Measurements from ENCODE around the gene TESPA1.
"Not testable (repeated sequence)": the region's sequence is repeated elsewhere in the genome, so short reads cannot be mapped to it uniquely, and the experiment has no call there.

TESPA1 gene

DNA sequence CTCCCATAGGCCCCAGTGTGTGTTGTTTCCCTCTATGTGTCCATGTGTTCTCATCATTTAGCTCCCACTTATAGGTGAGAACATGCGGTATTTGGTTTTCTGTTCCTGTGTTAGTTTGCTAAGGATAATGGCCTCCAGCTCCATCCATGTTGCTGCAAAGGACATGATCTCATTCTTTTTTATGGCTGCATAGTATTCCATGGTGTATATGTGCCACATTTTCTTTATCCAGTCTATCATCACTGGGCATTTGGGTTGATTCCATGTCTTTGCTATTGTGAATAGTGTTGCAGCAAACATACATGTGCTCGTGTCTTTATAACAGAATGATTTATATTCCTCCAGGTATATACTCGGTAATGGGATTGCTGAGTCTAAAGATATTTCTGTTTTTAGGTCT, 2.2 kb upstream of the TESPA1 start:
- DNase-seq, result not testable (repeated sequence)

DNA sequence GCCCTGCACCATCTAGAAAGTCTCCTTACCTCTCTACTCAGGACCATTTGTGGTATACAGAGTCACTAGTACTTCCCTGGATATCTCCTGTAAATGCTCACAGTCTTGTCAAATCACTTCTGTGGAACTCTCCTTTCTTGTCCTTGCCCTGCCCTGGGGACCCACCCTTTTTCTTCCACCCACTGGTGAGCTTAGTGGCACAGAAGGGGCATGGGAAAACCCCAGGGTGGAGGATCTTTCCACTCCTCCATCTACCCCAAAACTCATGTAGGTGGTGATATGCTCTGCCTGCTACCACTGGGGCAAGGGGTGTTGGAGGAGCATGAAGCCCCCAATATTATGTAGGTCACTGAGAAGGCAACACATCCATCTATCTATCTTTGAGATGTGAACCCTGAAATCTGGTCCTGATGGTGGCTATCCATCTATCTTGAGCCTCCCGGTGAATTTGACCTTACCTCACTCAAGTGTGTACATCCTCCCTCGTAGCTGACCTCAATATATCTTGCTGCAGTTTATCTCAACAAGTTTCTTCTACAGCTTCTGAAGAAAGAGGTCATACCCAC, 943 bp downstream of the TESPA1 start:
- DNase-seq, result no peak

DNA sequence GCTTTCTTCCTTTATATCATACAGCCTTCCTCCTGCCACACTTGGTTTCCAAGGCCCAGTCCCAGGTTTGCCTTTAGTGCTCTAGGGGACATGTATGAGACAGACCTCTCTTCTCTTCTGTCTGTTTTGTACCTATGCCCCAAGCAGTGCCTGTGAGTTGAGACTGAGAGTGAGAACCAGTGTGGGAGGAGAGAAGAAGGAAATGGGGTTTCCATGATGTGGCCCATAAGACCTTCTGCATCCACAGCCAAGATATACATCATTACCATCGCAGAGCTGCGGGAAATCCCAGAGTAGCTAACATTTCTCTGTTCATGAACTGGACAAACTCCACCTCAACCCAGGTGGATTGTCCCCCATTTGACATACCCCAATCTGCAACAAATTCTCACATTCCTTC, 2.8 kb downstream of the TESPA1 start:
- no peak for DNase-seq

DNA sequence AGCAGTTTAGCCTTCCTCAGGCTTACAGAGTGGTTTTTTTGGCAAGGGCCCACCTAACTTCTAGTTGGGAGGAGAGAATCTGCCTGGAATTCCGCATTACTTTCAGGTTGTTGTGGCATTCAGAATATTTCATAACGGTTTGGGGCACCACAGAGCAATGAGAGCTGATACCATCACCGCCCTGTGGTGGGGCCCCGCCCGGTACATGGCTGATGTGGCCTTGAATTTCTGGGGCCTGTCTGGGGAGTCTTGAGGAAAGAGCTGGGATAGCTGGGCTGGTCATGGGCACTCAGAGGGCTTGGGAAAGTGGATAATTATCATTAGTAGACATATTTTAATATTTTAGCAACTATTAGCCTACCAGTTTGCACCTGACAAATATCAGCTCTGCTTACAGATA, 4.2 kb downstream of the TESPA1 start:
- no peak for DNase-seq

DNA sequence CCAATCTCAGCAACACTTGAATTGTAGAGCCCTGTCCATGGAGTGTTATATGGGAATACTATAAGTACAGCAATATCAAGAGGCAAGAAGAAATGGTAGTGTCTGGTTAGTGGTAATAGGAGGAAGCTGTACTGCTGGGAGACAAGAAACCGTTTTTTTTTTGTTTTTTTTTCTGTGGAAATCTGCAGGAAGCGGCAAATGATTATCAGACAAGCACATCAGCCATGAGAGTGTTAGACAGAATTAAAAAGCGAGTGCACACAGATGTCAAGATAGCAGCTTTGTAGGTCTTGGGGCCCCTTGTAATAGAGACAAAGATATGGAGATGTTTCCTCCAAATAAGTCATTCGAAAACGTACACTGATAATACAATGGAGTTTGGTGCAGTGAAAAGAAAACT, 6.7 kb downstream of the TESPA1 start:
- DNase-seq, result no peak

DNA sequence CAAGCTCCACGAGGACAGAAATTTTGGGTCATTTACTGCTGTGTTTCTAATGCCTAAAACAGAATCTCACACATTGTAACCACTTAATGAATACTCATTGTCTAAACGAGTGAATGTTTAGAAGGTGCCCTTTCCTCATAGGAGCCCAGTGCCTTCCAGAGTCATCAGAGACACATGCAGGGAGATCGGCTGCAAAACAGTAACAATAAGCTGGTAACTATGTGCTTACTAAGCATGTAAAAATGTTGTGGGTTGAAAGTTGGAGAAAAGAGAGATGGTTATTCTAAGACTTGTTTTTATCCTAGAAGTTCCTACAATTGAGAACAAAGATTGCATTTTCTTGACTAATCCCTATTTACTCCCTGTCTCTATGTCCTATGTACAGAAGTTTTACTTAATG, 7.4 kb downstream of the TESPA1 start:
- no peak for DNase-seq

DNA sequence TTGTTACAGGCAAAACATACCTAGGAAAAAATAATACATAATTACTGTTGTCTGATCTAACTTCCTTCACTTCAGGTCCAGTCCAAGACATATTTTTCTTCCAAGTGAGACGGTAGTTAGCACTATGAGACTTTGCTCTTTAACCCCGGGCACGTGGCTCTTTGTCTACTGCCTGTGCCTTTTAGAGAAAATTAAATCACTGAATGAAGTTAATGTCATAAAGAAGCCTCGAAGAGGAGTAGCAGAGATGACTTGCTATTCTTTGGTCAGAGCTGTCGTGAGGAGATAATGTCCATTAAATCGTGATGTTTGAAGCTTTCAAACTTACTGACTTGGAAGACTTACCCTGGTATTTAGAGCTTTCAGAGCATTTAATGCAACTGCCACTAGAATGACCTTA, 8.7 kb downstream of the TESPA1 start:
- DNase-seq, result no peak

DNA sequence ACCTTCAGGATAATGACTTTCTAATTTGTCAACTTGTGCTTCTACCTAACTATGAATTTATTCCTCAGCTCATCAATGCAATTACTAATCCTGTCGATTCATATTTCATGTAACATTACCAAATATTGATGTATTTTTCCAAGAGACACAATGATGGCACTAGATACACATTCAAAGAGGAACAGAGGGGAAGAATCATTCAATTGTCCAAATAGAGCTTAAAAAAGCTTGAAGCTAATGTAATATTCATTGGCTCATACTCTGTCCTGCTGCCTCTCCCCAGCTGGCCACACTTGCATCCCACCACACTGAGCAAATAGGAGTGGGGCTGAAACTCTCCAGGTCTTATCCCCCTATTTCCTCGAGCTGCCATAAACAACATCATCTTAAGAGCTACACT, 9.3 kb downstream of the TESPA1 start:
- DNase-seq, result peak in 3 of 51 donors; percentile 4 to 25 (median 7)

DNA sequence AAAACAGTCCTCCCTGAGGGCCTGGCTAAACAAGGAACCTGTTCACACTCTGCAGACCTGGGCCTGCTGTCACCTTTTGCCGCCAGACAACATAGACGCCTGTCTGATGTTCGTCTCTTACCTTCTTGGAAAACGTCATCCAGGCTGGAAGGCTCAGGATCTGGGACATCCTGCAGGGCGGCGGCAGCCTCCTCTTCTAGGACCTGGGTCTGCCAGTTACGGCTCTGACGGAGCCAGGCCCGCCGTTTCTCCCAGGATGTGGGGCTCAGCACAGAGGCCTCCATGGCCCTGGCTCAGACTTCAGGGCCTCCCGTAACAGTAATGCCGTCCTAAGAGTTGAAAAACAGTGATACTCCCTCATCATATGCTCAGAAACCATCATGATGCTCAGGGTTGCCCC, 10.3 kb downstream of the TESPA1 start:
- DNase-seq, result no peak

DNA sequence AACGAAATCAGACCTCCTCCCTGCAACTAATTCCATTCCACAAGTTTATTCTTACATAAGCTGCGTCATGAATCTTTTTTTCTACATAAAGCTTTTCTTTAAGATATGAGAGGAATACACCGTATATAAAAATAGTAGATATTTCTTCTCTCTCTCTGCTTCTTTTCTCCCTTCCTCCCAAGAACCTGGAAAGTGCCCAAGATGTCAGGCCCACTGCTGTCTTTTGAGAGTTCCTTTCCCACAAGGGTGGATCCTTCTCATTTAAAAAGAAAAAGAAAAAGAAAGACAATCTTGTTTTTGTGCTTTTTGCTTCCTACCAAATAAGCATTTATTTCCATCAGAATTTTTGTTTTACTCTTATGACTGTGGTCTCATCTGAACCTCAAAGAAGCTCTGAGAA, 11.0 kb downstream of the TESPA1 start:
- DNase-seq, result no peak

DNA sequence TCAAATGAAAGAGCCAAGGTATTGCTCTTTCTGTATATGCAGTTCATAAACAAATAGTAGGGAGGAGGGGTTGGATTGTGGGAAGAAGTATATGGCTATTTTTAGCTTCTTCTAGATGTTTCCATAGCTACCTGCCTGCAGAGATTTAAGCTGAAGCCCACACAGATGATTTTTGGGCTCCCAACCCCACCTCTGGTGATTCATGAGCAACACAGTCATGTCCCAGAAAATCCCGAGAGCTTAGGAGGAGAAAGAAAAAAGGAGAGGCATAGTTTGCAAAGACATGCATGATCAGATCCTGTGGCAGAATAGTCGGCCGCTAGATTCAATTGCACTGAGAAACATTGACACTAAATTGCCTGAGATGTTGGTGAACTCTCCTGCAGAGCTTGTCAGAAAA, 13.8 kb downstream of the TESPA1 start:
- peak in 1 of 51 donors; percentile 63 for DNase-seq

DNA sequence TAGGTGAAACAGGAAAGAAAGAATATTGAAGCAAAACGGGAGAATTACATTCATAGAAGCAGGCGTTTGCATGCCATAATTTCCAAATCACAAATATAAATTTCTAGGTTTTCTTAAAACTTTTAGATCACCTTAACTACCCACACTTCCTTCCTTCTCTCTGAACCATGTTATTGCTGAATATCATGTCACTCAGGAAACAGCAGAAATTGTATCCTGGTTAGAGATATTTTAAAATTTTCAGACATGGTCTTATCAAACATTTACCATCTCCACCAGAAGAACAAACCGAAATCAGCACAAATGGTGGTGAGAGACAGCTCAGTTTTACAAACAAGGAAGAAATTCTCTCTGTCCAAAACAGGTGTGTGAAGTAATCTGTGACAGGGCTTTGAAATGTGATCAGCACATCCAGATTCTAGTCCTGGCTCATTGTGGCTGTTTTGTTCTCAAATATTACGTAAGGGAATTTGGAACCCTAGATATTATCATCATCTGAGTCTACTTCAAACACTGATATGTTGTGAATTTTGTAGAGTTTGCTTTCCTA, 16.3 kb downstream of the TESPA1 start:
- no peak for DNase-seq

DNA sequence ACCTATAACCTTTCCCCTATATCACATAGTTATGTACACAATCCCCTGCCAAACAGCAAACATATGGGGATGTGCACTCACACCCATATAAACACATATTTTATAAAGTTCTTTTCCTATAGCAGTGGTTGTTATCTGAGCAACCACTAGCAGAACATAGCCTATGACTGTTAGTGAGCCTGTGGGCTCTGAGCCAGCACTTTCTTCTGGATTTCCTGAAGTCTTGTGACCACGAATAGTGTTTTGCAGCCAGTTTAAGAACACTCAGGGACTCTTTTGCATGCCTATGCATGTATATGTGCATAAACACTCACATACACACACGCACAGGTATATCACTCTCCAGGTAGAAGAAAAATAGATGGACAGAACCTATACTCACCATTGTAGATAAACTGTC, 17.1 kb downstream of the TESPA1 start:
- DNase-seq, result no peak

DNA sequence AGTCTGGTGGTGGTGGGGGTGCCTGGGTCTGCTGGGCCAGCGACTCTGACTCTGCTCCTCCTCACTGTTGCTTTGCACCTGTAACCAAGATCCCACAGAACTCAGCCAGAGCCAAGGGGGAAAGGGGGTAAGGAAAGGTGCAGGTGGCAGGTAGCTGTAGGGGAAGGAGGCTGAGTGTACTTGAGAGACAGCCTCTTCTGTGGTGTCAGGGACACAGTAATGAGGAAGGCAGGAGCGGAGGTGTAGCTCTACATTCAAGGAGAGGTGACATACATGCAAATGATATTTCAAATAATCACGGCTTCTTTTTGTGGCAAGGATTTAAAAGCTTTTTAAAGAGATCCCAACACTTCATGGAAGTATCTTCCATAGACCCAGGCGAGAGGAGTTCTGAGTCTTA, 23.4 kb downstream of the TESPA1 start:
- DNase-seq, result no peak

DNA sequence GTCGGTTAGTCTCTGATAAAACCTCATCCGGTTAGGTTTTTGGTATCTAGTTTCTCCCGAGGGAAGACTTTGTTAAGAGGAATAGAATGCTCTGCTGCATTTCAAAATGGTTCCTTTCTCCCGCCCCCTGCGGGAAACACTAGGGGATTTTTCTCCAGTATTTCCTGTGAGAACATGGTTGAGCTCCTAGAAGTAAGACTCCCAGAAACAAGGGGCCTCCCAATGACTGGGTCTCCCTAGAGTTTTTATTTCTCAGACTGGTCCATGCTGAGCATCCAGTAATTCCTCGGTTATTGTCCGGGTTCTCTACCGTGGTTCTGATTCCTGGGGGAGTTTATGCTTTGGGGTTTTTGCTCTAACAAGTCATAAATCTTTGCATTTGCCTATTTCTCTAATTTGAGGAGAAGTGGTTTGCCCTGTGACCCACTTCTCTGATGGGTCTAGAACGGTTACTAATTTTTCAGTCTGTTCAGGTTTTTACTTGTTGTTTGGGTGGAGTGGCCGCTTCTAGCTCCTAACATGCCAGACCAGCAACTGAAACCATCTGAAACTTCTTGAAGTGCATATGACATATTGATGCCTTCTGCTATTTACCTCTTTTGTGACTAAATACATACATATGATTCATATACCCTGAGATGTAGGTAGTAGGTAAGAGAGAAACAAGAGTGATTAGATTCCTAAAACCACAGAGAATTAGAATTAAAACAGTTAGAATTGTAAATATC, 25.1 kb downstream of the TESPA1 start:
- no peak for DNase-seq

DNA sequence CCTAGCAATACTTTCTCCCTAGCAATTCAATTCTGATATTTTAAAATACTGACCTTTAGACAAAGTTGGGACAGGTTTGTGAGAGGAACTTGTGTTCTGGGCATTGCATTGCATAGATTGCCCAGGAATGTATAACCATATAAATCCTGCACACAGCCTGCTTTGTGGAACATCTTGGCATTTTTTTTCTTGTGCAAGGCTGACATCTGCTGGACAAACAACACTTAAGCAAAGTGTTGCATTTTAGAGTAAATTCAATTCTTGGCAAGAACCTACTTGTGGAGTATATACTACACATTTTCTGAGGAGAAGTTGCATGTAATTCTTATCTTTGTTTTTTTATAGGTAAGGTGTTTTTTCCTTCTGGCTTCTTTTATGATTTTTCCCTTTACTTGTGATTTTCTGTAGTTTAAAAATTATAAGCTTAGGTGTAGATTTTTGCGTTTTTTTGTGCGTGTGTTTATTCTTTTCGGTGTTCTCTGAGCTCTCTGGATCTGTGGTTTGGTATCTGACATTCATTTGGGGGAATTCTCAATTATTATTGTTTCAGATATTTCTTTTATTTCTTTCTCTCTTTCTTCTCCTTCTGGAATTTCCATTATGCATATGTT, 26.4 kb downstream of the TESPA1 start:
- DNase-seq, result peak in 23 of 51 donors; percentile 2 to 75 (median 26)

DNA sequence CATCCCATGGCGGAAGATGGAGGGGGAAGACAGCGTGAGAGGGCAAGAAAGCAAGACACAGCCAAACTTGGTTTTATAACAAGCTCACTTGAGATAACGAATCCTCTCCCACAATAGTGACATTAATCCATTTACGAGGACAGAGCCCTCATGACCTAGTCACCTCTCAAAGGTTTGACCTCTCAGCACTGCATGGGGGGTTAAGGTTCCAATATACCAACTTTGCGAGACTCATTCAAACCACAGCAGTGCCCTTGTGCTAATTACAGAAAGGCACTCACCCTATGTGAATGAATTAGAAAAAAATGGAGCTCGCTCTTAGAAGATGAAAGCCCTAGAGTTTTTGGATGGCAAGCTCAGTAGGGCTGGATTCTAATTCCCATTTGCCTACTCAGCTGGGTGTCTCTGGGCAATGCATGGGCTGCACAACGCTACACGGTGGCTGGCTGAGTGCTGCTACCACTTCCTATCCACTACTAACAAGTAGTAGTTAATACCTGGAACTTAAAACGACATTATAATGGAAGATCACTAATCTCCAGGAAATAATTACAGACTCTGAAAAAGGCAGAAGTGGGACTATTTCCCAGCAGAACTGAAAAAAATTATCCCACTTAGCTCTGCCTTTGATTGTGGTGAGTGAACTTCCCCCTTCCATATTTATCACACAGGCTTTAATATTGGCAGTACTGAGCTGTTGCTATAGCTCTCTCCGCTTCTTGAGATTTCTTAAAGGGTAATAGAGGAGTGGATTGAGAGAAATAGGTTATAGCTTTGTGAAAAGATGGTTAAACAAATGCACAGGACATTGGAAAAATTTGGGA, 27.5 kb downstream of the TESPA1 start:
- DNase-seq, result no peak

DNA sequence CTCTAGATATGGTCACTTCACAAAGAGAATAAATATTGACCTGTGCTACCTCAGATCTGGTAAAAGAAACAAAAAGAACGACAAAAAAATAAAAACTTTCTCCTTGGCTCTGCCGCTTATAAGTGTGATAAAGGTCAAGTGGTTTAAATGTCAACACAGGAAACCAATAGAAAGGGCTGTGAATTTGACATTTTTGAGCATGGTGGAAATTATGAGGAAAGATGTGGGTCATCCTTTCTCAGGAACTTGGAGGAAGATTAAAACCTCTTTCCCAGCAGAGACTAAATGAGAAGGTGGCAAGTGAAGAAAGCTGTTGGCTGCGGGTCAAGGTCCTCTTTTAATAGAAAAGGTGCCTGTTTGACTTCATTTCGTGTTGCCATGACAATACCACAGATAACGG, 28.2 kb downstream of the TESPA1 start:
- DNase-seq, result no peak

DNA sequence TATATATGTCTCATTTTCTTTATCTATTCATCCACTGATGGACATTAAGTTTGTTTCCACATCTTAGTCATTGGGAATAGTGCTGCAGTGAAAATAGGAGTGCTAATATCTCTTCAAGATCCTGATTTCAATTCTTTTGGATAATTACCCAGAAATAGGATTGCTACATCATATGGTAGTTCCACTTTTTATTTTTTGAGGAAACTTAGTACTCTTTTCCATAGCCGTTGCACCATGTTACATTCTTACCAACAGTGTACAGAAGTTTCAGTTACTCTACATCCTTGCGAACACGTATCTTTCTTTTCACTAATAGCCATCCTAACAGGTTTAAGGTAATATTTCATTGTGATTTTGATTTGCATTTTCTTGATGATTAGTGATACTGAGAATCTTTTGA, 29.8 kb downstream of the TESPA1 start:
- DNase-seq, result no peak

DNA sequence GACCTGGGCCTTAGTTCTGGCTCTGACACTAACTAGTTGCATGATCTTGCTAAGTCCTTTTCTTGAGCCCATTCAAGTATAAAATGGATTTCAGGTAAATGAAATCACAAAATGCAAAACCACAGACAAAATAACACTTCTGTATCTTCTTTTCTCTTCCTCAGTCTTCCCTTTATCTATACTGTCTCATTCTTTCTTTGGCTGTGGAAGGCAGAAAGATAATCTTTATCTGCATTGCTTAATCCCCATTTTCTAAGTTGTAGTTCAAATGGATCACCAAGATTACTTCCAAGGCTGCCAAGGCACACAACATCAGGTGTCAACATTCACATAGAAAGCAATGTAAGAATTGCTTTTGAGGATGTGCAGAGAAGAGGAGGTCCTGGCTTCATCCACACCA, 30.3 kb downstream of the TESPA1 start:
- no peak for DNase-seq

DNA sequence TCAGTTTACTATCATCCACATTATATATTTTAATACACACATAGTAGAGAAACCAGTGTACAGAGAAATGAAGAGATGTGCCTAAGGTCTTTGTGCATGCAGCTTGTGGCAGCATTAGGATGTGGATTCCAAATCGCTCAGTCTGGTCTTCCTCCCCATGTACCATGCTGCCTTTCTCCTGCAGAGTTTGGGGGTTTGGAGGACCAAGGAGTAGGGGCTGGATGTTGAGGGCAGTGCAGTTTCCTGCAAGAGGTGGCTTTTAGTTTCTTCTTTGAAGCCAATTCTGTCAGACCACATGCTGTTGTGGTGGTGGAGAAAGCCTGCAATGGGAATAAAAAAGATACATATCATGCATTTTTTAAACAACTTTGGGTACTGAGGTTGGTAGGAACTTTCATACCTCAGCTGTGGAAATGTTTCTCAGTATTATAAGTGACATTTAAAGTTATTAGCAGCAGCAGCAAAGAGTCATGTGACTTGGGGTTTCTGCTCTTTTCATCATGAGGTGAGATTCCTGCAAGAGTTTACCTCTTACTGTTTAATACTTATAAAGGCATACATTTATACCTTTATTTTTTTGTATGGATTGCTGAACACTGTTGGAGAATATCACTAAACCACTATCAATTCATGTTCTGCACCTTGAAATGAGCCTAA, 34.4 kb downstream of the TESPA1 start:
- no peak for DNase-seq

All from hypothalamus (tissue), 51 donors.